HEK293T (cell line): Measurements from ENCODE around the gene LCNL1.

Experiments used
- CTCF ChIA-PET: fragments of 350-600 bp; formaldehyde crosslinking; extraction: SDS; loops from one replicate; lab custom pipeline; 2021; ENCODE audit warnings: antibody characterized with exemption, inconsistent platforms; lab: Yijun Ruan, JAX
- POLR2A ChIA-PET: fragments of 350-600 bp; formaldehyde crosslinking; extraction: SDS; loops from one replicate; lab custom pipeline; 2020; ENCODE audit warnings: antibody characterized with exemption, inconsistent platforms; lab: Yijun Ruan, JAX
- DNase-seq: peaks from one replicate; pipeline ENCODE4 v3.0.0; 2012; ENCODE audit warnings: mixed read lengths; ENCODE audit errors: extremely low spot score
- ARNT ChIP-seq: fragments of 450-650 bp; IDR thresholded peaks from 2 replicates; pipeline ENCODE4 v1.6.1; 2017; ENCODE audit warnings: mild to moderate bottlenecking
- BHLHE40 ChIP-seq: fragments of 450-650 bp; IDR thresholded peaks from 2 replicates; pipeline ENCODE4 v1.6.1; 2016; ENCODE audit warnings: mild to moderate bottlenecking, moderate library complexity, borderline replicate concordance
- CTBP1 ChIP-seq: fragments of 450-650 bp; IDR thresholded peaks from 2 replicates; pipeline ENCODE4 v1.6.1; 2016; ENCODE audit warnings: borderline replicate concordance
- ELF4 ChIP-seq: fragments of 450-650 bp; IDR thresholded peaks from 2 replicates; pipeline ENCODE4 v1.6.1; 2017; ENCODE audit warnings: antibody characterized with exemption
- FOXA1 ChIP-seq: fragments of 450-650 bp; IDR thresholded peaks from 2 replicates; pipeline ENCODE4 v1.6.1; 2016; ENCODE audit warnings: mild to moderate bottlenecking
- FOXK2 ChIP-seq: fragments of 450-650 bp; IDR thresholded peaks from 2 replicates; pipeline ENCODE4 v1.6.1; 2016; ENCODE audit warnings: mild to moderate bottlenecking
- FOXM1 ChIP-seq: fragments of 450-650 bp; IDR thresholded peaks from 2 replicates; pipeline ENCODE4 v1.6.1; 2017; ENCODE audit warnings: mild to moderate bottlenecking, borderline replicate concordance
- HDGF ChIP-seq: fragments of 450-650 bp; IDR thresholded peaks from 2 replicates; pipeline ENCODE4 v1.6.1; 2017; ENCODE audit warnings: antibody characterized with exemption, borderline replicate concordance
- L3MBTL2 ChIP-seq: fragments of 450-650 bp; conservative IDR thresholded peaks from 2 replicates; pipeline ENCODE4 v1.6.1; 2016; ENCODE audit warnings: mild to moderate bottlenecking
- LEF1 ChIP-seq: fragments of 450-650 bp; IDR thresholded peaks from 2 replicates; pipeline ENCODE4 v1.6.1; 2017; ENCODE audit warnings: mild to moderate bottlenecking, borderline replicate concordance
- NFRKB ChIP-seq: fragments of 450-650 bp; IDR thresholded peaks from 2 replicates; pipeline ENCODE4 v1.6.1; 2016; ENCODE audit warnings: mild to moderate bottlenecking, moderate library complexity
- PKNOX1 ChIP-seq: fragments of 450-650 bp; IDR thresholded peaks from 2 replicates; pipeline ENCODE4 v1.6.1; 2016
- SP1 ChIP-seq: fragments of 450-650 bp; IDR thresholded peaks from 2 replicates; pipeline ENCODE4 v1.6.1; 2017
- SUZ12 ChIP-seq: fragments of 450-650 bp; IDR thresholded peaks from 2 replicates; pipeline ENCODE4 v1.6.1; 2016; ENCODE audit warnings: mild to moderate bottlenecking
- TARDBP ChIP-seq: fragments of 450-650 bp; IDR thresholded peaks from 2 replicates; pipeline ENCODE4 v1.6.1; 2016
- ZNF384 ChIP-seq: fragments of 450-650 bp; IDR thresholded peaks from 2 replicates; pipeline ENCODE4 v1.6.1; 2016

LCNL1 gene

GRCh38 chr9:137019891-137020683 is 37.3 kb downstream of the LCNL1 start:
- POLR2A ChIA-PET = interaction anchor here (1.2 kb wide), 1 partner anchor 66 kb away, joined by 3 read pairs; the partner anchor contains the start of gene MAN1B1
- CTCF ChIA-PET = interaction anchor here (0.8 to 1.8 kb wide), 2 partner anchors 9 to 15 kb away, joined by 3 to 6 read pairs; no protein-coding TSS in a partner anchor
- no peak for TF ChIP-seq ELF4
- DNase-seq = no peak

GRCh38 chr9:137020771-137021567 is 38.2 kb downstream of the LCNL1 start:
- no peak for DNase-seq
- CTCF ChIA-PET = interaction anchor here (0.8 to 1.8 kb wide), 2 partner anchors 8 to 14 kb away, joined by 3 to 6 read pairs; no protein-coding TSS in a partner anchor
- POLR2A ChIA-PET = interaction anchor here (1.2 kb wide), 1 partner anchor 66 kb away, joined by 3 read pairs; the partner anchor contains the start of gene MAN1B1
- TF ChIP-seq NFRKB (no peak), SP1 (no peak), LEF1 (no peak), ZNF384 (no peak), BHLHE40 (no peak), L3MBTL2 (no peak), FOXA1 (no peak), PKNOX1 (no peak), FOXK2 (no peak), CTBP1 (no peak), ELF4 (no peak), ARNT (no peak), HDGF (no peak)

- no peak for DNase-seq
- ChIA-PET CTCF (interaction anchor here (1.8 kb wide), 1 partner anchor 8 kb away, joined by 6 read pairs; no protein-coding TSS in a partner anchor), POLR2A (interaction anchor here (1.2 kb wide), 1 partner anchor 65 kb away, joined by 3 read pairs; the partner anchor contains the start of gene MAN1B1)
- TF ChIP-seq FOXK2 (no peak), PKNOX1 (no peak), LEF1 (no peak), FOXM1 (no peak), ARNT (no peak), SUZ12 (no peak), ELF4 (no peak), HDGF (no peak), ZNF384 (no peak), CTBP1 (no peak), NFRKB (no peak), SP1 (no peak)
Measured at GRCh38 chr9:137021568-137021978, 38.8 kb downstream of the LCNL1 start.

- TF ChIP-seq HDGF (0 out of 2 replicates have a peak, but pooled peaks have one; percentile 28), L3MBTL2 (no peak), TARDBP (no peak), PKNOX1 (no peak)
- DNase-seq = peak; percentile 94
- CTCF ChIA-PET = interaction anchor here (1.2 to 1.9 kb wide), 2 partner anchors 14 to 74 kb away, joined by 5 read pairs; no protein-coding TSS in a partner anchor
- POLR2A ChIA-PET = interaction anchor here (1.2 kb wide), 1 partner anchor 29 kb away, joined by 3 read pairs; no protein-coding TSS in a partner anchor
Measured at GRCh38 chr9:137021979-137022661, 39.3 kb downstream of the LCNL1 start.

GRCh38 chr9:137022662-137023008 is 39.8 kb downstream of the LCNL1 start:
- TF ChIP-seq HDGF = no peak
- ChIA-PET POLR2A (interaction anchor here (1.2 to 1.4 kb wide), 2 partner anchors 30 to 72 kb away, joined by 3 read pairs; no protein-coding TSS in a partner anchor), CTCF (interaction anchor here (1.2 to 1.9 kb wide), 2 partner anchors 13 to 75 kb away, joined by 5 read pairs; no protein-coding TSS in a partner anchor)
- no peak for DNase-seq

GRCh38 chr9:137023157-137023556 is 40.4 kb downstream of the LCNL1 start:
- DNase-seq = no peak
- CTCF ChIA-PET = interaction anchor here (1.2 to 1.9 kb wide), 2 partner anchors 12 to 75 kb away, joined by 5 read pairs; no protein-coding TSS in a partner anchor
- POLR2A ChIA-PET = interaction anchor here (1.2 to 1.4 kb wide), 2 partner anchors 30 to 72 kb away, joined by 3 read pairs; no protein-coding TSS in a partner anchor
- TF ChIP-seq FOXM1 = no peak
- TF ChIP-seq FOXA1 = no peak
- no peak for TF ChIP-seq BHLHE40
- no peak for TF ChIP-seq HDGF
- TF ChIP-seq SP1 = no peak
